Activated CD8-positive, alpha-beta memory T cell treated with anti-CD3 and anti-CD28 coated beads for 24 hours (primary cell): Measurements from ENCODE around the gene TMEM44.

ENCODE experiments used
- DNase-seq: peaks from one replicate; pipeline ENCODE4 v3.0.0-alpha.2; 2020

TMEM44 gene

GRCh38 chr3:194633349-194634004 is at the start of gene TMEM44:
TMEM44 (minus strand) TSS chr3:194633419; CDS start chr3:194633215, 204 bp downstream.
- DNase-seq, result peak; percentile 85

- DNase-seq, result peak; percentile 81
These were observed 49.6 kb upstream of the TMEM44 start for GRCh38 chr3:194682694-194683310.

GRCh38 chr3:194682189-194682693 is 49.0 kb upstream of the TMEM44 start:
- no peak for DNase-seq

- DNase-seq, result no peak
These were observed 47.8 kb upstream of the TMEM44 start for GRCh38 chr3:194680888-194681615.

- peak; percentile 7 for DNase-seq
These were observed 43.3 kb upstream of the TMEM44 start for GRCh38 chr3:194676471-194676870.

GRCh38 chr3:194675680-194676079 is 42.5 kb upstream of the TMEM44 start:
- DNase-seq, result no peak

- DNase-seq, result peak; percentile 79
These were observed 41.9 kb upstream of the TMEM44 start for GRCh38 chr3:194675081-194675640.

- peak; percentile 52 for DNase-seq
These were observed 40.5 kb upstream of the TMEM44 start for GRCh38 chr3:194673761-194674160.

GRCh38 chr3:194672876-194673275 is 39.7 kb upstream of the TMEM44 start:
- peak; percentile 43 for DNase-seq

GRCh38 chr3:194671900-194672808 is 38.9 kb upstream of the TMEM44 start, which contains the start of gene LSG1:
LSG1 (minus strand) TSS chr3:194672191; CDS start chr3:194672162, 29 bp downstream.
- DNase-seq, result peak; percentile 93

GRCh38 chr3:194671511-194671899 is 38.3 kb upstream of the TMEM44 start:
- no peak for DNase-seq

GRCh38 chr3:194667363-194667762 is 34.1 kb upstream of the TMEM44 start:
- no peak for DNase-seq

GRCh38 chr3:194664857-194665256 is 31.6 kb upstream of the TMEM44 start:
- no peak for DNase-seq

- no peak for DNase-seq
These were observed 28.7 kb upstream of the TMEM44 start for GRCh38 chr3:194661946-194662345.

- no peak for DNase-seq
These were observed 28.2 kb upstream of the TMEM44 start for GRCh38 chr3:194661374-194661773.

GRCh38 chr3:194659778-194660177 is 26.6 kb upstream of the TMEM44 start:
- no peak for DNase-seq

GRCh38 chr3:194658477-194659242 is 25.4 kb upstream of the TMEM44 start:
- DNase-seq, result no peak

- DNase-seq, result no peak
These were observed 24.2 kb upstream of the TMEM44 start for GRCh38 chr3:194657439-194657838.

- no peak for DNase-seq
These were observed 21.2 kb upstream of the TMEM44 start for GRCh38 chr3:194654443-194654842.

GRCh38 chr3:194647747-194648146 is 14.5 kb upstream of the TMEM44 start:
- DNase-seq, result no peak

GRCh38 chr3:194642769-194643168 is 9.6 kb upstream of the TMEM44 start:
- no peak for DNase-seq
